ENCODE measurements around the gene MARS2.

DNA sequence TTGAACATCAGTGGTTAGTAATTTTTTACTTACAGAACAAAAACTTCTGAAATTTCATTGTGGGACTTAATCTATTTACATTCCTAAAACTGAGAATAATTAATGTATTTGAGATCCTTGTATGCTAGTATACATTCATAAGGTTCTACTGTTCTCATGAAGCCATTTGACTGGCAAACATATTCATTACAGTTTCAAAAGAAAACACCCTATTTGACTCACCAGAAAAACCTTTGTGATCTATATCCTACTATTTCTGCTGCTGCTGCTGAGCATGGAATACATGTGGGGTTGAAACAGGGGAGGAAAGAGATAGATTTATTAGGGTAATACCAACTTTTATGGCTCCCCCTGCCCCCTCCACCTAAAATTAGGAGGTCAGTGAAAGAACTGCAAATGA lies 21.8 kb downstream of the MARS2 start:
- TF ChIP-seq EZH2 (IDR thresholded peaks at IDR 0.05; ENCODE audit: low read length) = no peak
- TF ChIP-seq, protein P1, sequence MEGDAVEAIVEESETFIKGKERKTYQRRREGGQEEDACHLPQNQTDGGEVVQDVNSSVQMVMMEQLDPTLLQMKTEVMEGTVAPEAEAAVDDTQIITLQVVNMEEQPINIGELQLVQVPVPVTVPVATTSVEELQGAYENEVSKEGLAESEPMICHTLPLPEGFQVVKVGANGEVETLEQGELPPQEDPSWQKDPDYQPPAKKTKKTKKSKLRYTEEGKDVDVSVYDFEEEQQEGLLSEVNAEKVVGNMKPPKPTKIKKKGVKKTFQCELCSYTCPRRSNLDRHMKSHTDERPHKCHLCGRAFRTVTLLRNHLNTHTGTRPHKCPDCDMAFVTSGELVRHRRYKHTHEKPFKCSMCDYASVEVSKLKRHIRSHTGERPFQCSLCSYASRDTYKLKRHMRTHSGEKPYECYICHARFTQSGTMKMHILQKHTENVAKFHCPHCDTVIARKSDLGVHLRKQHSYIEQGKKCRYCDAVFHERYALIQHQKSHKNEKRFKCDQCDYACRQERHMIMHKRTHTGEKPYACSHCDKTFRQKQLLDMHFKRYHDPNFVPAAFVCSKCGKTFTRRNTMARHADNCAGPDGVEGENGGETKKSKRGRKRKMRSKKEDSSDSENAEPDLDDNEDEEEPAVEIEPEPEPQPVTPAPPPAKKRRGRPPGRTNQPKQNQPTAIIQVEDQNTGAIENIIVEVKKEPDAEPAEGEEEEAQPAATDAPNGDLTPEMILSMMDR (optimal IDR thresholded peaks at IDR 0.05 in 1 of 3, IDR thresholded peaks at IDR 0.05 in 1 of 3, conservative IDR thresholded peaks at IDR 0.05 in 1 of 3; ENCODE audit: extremely low read depth in 1 of 3, insufficient read depth in 2 of 3, low read length in 3 of 3) = no peak
